ENCODE data around the gene PCDH9.

The PCDH9 gene

DNA sequence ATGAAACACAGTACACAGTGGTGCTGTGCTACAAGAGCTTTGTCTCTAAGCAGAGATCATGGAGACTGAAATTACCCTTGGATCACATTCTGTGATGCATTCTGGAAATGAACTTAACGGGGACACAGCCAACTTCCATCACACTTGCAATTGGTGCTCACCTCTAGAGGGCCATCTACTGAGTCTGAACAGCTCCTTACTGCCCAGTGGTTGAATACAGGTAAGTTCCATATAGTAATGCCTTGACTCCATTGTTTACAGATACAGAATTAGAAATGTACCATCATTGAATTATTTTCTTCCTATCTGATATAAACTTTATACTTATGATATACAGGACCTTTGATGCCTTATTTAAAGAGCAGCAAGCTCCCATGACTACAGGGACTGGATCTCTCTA lies 686.4 kb downstream of the PCDH9 start:
- no peak for DNase-seq (ENCODE audit: low read depth in 2 of 3, low spot score in 1 of 3)

DNA sequence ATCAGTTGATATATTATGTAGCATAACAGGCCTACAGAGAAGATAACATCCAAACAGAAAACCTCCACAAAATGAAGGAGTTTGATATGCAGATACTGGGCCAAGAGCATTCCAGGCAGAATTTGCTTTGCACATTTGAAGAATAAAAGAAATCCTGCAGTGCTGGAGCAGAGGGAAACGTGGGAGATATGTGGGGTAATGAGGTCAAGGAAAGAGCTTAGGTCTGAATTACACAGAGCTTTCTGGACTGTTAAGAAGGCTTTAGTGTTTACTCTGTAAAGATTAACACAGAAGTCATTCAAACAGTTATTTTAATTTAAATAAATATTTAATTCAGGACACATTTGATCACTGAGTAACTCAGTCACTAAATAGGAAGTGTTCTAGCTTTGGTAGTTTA lies 692.7 kb downstream of the PCDH9 start:
- DNase-seq (ENCODE audit: low read depth in 2 of 3, low spot score in 1 of 3): no peak

DNA sequence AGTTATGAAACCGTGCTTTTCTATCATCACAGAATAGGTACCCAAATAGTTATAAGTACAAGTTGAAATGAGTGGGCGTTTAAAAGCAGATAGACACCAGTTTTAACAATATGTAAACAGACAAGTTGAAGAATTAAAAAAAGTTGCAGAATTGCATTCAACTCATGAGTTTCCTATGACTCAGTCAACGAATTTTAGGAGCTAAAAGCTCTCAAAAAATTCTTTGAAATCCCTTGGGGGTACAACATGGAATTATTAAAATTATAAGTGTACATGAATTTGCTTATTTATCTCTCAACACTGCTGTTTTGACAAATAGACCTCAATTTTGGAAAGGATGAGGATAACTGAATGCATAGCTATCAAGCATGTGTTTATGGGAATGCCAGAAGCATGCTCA lies 693.4 kb downstream of the PCDH9 start:
- DNase-seq (ENCODE audit: low read depth in 2 of 3, low spot score in 1 of 3): no peak

DNA sequence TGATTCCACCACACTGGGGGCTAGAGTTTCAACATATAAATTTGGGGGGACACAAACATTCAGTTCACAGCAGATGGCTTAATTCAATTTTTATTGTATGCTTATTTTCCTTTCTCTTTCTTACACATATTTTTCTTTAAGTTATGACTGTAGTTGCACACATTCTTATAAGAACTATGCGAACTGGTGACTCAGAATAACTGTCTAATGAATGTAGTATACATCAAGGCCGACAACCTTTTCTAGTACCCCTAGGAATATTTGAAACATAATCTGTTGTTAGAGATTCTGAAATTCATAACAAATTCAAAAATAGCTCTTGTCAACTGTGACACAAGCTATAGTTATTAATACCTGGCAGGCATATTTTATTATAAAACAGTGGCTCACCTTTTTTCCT lies 695.6 kb downstream of the PCDH9 start:
- DNase-seq (ENCODE audit: low read depth in 2 of 3, low spot score in 1 of 3): no peak

DNA sequence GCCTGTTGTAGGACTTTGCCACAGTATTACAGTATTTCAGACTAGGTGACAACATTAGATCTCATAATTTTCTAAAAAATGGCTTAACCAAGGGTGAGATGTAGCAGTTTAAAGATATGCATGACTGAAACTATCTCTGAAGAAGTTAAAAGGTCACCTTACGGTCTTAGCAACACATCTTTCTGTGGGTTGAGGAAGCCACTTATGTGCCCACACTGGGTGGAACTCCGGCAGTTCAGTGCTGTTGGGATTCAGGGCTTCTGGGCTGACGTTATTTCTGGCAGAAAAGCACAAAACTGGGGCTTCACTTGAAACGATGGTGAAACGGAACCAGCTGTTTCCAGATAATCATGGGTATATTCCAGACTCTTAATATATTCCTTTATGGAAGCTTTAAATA lies 697.3 kb downstream of the PCDH9 start:
- no peak for DNase-seq (ENCODE audit: low read depth in 2 of 3, low spot score in 1 of 3)

DNA sequence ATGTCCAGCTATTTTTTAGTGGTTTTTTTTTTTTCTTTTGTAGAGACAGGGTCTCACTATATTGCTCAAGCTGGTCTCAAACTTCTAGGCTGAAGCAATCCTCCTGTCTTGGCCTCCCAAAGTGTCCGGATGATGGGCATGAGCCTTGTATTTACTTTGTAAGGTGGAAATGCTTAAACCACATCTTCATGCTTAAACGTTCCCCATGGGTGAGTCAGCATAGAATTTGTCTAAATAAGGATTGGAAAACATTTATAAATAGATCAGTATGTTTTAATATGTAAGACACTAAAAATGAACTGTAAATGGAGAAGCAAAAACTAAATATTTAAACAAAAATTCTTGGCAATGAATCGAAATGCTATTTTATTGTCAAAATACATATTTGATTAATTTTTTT lies 698.0 kb downstream of the PCDH9 start:
- no peak for DNase-seq (ENCODE audit: low read depth in 2 of 3, low spot score in 1 of 3)

DNA sequence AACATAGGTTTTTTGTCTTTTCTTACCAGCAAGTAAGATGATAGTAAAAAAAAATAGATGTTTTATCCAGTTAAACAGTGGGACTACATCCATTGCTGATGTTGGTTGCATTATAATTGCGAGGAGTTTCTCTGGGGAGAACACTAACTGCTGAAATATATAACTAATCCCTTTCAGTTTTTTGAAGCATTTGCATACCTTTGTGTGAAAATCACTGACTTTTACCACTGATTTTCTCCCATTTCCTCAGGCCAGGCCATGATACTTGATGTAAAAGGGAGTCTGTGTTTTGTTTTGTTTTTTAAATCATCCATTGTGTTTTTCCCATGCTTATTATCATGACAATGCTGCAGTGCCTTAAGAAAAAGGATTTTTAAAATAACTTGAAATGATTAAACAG lies 699.5 kb downstream of the PCDH9 start:
- no peak for DNase-seq (ENCODE audit: low read depth in 2 of 3, low spot score in 1 of 3)

DNA sequence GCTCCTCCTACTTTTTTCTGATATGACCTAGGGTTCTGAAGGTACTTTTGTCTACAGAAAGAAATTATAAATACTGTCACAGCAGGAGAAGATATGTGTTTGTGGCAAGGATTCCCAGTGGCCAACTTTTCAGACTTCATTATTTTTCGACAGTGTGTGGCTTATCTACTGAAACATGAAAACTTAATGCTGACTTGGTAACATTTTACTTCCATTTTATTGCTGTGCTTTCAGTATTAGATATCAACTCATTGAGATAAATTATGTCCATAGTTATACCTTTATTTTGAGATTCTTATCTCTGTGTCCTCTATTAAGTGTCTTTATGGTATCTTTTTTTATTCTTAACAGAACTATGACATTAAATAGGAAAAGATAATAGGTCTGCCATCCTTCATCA lies 700.0 kb downstream of the PCDH9 start:
- DNase-seq (ENCODE audit: low read depth in 2 of 3, low spot score in 1 of 3): no peak

DNA sequence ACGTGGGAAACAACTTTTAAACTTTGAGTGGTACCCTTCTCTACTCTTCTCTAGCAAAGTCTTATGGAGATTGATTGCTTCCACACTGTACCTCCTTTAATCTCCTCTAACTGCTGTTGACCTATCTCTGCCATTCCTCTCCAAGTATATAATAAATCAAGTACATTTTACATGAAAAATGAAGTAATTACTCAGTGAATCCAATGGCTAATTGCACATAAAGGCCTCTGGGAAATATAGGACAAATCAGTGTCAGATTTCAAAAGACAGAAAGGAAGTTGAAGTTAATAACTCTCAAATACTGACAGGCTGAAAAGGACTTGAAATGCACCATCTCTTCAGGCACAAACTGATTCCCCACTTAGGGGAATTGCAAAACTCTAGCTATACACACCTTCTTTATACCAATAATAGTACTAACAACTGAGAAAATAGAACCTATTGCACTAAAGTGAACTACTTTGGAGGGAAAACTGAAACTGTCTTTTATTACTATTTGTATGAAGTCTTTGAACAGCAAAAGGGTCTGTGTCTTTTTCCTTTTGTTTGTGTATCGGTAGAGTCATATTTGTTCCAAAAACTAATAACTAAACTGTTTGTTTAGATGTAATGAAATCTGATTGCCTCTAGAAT lies 701.1 kb downstream of the PCDH9 start:
- DNase-seq (ENCODE audit: low read depth in 2 of 3, low spot score in 1 of 3): no peak

DNA sequence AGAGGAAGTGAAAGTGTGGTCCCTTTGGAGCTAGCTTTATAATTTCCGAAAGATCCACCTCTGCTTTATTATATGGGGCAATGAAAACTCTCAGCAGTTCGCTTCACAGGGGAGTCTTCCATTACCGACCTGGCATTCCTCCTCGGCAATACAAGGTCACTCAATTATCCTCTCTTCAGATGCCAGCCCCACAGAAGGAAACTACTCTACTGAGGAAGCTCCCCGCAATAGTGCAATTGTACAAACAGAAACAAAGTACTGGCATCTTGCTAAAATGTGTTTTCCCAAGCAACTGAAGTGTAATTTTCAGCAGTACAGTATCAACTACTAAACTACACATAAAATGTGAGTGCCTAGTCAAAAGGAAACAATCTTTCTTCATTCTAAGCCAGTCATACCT lies 702.0 kb downstream of the PCDH9 start:
- no peak for DNase-seq (ENCODE audit: low read depth in 2 of 3, low spot score in 1 of 3)

DNA sequence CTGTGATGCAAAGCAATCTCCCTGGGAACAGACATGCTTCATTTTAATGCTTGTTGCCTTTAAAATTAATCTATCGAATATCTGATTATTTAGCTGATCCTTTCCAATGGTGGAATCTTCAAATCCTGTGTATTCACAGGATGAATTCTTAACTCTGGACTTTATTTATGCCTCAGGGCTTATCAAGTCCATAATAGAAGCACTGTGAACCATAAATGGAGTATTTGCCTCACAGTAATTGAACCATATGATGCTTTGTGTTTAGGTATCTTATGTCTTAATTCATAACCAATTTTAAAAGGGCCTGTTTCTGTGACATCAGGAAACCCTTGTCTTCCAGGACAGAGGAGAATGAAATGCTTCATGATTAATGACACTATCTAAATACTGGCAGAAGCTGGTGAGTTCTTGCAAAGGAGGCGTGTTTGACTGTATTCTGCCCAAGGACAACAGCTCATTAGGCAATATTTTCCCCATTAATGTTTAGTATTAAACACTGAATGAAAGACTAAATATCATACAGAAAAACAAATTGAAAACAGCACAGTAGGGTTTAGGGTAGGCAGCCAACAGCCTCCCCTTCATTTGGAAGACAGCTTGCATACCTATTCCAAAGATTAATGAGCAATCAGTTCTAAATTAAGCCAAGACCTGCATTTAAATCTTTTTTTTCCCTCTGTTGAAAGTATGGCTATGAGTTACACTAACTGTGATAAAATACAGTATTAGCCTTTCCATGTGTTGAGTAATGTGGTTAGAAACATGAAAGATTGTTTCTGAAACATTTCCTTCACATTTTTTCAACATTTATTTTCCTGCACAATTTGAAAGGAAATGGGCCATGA lies 709.4 kb downstream of the PCDH9 start:
- no peak for DNase-seq (ENCODE audit: low read depth in 2 of 3, low spot score in 1 of 3)

DNA sequence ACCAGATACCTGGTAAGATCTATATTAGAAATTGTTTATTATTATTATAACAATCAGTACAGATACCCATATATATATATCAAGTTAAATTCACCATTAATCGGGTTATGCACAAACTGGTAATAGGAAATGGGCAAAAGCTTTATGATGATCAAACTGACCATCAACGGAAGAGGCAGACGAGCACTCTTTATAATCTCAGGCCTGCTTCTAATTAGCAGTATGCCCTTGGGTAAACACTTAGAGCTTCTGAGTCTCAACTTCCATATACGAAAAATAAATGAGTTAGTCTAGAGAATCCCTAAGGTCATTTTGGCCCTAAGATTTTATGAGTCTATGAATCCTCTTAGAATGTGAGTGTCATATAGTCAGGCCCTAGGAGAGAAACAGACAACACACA lies 710.9 kb downstream of the PCDH9 start:
- DNase-seq (ENCODE audit: low read depth in 2 of 3, low spot score in 1 of 3): no peak

DNA sequence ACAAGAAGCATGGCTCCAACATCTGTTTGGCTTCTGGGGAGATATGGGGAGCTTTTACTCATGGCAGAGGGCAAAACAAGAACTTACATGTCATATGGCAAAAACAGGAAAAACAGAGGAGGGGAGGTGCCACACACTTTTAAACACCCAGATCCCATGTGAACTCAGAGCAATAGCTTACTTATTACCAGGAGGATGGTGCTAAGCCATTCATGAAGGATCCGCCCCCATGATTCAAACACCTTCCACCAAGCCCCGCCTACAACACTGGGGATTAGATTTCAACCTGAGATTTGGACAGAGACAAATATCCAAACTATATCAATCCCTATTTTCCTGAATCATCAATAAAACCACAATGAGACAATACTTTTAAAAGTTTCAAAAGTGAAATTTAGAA lies 712.1 kb downstream of the PCDH9 start:
- DNase-seq (ENCODE audit: low read depth in 2 of 3, low spot score in 1 of 3): no peak

DNA sequence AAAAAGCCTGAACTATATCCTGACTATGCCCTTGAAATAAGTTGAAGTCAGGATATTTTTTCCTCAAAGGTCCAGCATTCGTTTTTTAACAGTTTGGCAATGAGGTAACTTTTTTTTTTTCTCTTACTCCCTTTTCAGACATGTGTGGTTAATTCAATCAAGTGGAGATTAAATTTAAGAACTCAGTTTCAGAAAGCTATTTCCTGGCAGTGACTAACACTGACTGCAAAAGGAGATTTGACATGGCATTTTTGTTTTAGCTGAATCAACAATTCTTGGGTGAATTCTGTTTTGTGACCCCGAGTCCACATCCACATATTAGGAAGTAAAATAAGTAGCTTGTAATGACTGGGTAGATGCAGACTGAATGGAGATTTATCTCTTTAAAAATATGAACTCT lies 716.4 kb downstream of the PCDH9 start:
- DNase-seq (ENCODE audit: low read depth in 2 of 3, low spot score in 1 of 3): no peak

DNA sequence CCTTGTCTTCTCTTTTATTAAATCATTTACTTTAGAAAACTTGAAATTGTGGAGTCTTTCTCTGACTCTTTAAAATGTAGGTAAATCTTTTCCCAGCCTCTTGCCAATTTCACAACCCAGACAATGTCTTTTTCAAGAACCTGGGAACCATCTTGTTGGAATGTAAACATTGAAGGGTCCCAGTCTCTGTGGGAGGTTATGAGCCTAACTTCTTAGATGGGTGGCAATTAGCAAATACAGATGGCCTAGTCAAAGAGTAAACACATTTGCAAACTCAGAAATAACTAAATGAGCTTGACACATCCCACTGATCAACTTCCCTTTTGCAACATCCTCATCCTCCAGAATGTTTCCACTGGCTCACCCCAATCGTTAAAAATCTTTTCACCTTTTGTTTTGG lies 721.0 kb downstream of the PCDH9 start:
- DNase-seq (ENCODE audit: low read depth in 2 of 3, low spot score in 1 of 3): no peak

DNA sequence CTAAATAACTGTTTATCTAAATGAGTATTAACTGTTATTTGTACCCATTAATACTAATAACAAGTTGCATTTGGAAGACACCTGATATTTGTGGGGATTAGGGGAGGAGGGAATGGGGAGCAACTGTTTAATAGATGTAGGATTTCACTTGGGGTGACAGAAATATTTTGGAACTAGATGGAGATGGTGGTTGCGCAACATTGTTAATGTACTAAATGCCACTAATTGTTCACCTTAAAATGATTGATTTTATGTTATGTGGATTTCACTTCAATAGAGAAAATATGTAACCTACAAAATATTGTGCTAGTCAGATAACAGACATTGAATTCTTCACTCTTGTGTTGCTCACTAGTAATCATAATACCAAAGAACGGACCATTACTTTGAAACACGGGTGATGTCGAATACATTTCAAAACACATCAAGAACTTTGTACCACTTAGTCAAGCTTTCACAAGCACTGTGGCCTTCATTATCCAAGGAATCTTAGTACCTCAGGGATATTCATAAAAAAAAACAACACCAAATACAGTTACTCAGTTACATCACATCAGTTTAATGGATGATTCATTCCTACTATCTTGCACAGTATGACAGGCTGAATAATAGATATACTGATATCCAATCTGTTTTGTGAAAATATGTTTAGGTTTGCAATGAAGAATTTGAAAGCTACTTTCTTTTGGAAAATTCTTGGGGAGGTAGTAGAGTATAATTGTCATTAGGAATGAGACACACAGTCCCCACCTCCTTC lies 721.8 kb downstream of the PCDH9 start:
- DNase-seq (ENCODE audit: low read depth in 2 of 3, low spot score in 1 of 3): no peak

DNA sequence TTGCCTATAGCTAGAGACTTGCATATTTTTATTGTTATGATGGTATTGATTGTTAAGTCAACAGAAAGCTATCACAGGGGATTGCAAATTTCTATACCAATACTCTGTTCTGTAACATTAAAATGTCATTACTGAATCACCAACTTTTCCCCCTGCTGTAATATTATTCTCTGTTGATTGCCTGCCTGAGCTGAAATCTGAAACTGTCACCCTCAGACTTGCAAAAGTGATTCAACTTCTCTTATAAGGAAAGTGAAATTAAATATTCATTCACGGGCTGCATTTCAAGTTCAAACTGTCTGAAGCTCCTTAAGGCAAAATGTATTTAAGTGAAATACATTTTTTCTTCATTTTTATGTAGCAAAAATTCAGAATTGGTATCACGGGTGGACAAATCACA lies 723.2 kb downstream of the PCDH9 start:
- DNase-seq (ENCODE audit: low read depth in 2 of 3, low spot score in 1 of 3): no peak

DNA sequence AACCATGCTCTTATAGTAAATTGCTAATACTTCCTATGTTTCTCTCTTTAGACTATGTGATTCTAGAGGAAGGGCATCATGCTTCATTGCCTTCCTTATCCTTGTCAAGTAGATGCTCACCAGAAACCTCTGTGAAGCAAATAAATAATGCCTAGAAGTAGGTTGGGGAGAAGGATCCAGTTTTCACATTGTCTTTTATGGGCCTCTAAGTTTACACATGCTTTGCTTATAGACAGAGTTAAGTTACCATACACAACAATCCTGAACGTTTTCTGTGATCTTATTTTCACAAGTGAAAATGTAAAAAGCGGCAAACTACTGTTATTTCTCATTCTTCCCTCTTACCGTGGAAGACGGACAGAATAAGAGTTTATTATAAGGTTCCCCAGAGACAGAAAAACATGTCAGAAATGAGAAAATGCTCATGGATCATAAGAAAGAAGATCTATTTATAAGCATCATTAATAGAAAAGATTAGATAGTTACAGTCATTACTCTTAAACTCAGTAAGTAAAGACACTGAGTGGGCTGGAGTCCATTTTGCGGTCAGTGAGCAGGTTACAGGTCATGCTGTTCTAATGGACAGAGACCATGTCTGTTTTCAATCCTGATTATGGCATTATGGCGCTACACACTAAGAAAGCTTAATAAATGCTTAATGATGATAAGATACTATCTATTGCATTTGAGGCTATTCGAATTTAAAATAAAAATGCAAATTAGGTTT lies 723.9 kb downstream of the PCDH9 start:
- DNase-seq (ENCODE audit: low read depth in 2 of 3, low spot score in 1 of 3): no peak

DNA sequence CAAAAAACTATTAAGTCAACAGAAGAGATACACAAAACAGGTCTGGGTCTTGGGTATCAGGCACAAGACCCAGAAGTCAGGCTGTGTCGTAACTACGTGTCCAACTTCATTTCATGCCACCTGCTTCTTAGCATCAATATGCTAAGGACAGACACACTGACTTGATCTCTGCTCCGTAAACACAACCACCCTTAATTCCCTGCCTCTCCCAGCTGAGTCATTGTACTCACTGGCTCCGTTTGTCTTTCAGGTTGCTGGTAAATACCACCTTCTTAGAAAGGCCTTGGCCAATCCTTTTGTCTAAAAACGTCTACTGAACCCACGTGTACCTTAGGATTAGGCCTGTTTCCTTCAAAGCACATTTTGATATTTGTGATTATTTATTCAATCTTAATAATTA lies 726.2 kb downstream of the PCDH9 start:
- DNase-seq (ENCODE audit: low read depth in 2 of 3, low spot score in 1 of 3): no peak

DNA sequence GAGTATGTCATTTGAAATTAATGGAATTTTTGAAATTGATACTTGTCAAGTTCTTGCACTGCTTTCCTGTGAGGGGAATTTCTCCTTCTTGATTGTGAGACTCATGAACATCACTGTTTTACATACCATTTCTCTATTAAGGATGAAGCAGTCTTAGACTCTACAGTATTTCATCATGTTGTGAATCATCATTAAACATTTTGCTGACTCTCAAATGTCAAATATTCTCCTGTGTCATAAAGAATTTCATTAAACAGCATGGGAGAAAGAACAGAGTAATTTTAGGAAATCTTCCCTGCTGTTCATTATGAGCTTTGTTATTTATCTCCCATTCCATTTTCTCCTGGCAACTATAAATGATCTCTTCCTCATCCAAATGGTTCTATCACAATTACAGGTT lies 729.0 kb downstream of the PCDH9 start:
- DNase-seq (ENCODE audit: low read depth in 2 of 3, low spot score in 1 of 3): no peak

DNA sequence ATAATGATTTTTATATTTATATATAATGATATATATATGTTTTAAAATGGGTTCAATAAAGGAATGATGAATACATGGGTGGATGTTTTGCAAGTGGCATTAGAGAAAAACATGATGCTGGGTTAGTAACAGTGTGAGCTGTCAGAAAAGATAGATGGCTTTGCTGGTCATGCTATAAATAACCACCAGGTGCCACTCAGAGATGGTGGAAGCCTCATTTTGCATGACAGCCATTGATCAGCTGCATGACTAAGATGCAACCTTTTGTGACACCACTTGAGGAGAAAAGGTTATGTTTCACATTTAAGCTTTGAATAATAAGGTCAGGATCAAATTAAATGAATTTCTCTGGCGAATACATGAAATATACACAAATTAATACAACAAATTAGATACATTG lies 737.7 kb downstream of the PCDH9 start:
- DNase-seq (ENCODE audit: low read depth in 2 of 3, low spot score in 1 of 3): no peak

DNA sequence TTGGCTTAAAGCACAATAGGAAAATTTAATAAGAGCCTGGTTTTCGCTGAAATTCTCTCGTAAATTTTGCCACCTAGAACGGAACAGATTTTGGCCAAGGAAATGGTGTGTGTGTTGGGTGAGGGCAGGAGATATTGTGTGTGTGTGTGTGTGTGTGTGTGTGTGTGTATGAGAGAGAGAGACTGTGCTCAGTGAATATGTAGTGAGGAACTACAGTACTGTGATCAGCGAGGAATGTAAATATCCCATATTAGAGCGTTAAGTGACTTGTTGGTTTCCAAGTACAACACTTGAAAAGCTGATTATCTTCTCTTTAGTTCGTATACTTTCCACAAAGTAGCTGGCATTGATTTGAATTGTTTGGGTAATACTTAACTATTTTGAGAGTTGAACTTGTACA lies 738.9 kb downstream of the PCDH9 start:
- no peak for DNase-seq (ENCODE audit: low read depth in 2 of 3, low spot score in 1 of 3)

All from stimulated activated CD4-positive, alpha-beta T cell treated with anti-CD3 and anti-CD28 coated beads, Interleukin-12 subunit alpha, Interleukin-12 subunit beta, amount 100 ng/mL, for 48 hours (primary cell).